SK-N-SH (cell line): ENCODE data around the gene ABCA6.

Experiments
- GATA2 ChIP-seq: sonication (generic); formaldehyde crosslinking; IDR thresholded peaks from 2 replicates; pipeline ENCODE4 v1.5.0; 2020; ENCODE audit warnings: mild to moderate bottlenecking, missing genetic modification reagents
- MXI1 ChIP-seq: IDR thresholded peaks from 2 replicates; pipeline ENCODE4 v1.6.1; 2012; ENCODE audit warnings: mild to moderate bottlenecking, low read depth, low read length, improper control_type of control experiment
- POLR2AphosphoS5 ChIP-seq: IDR thresholded peaks from 2 replicates; pipeline ENCODE4 v1.6.1; 2012; ENCODE audit warnings: low read depth, low read length
- SIN3A ChIP-seq: IDR thresholded peaks from 2 replicates; pipeline ENCODE4 v1.6.1; 2012; ENCODE audit warnings: low read depth, mild to moderate bottlenecking, low read length, moderate library complexity, borderline replicate concordance
- TF ChIP-seq, protein P1 (sequence below): fragments of 200-600 bp; sonication (generic); IDR thresholded peaks from 2 replicates; pipeline ENCODE4 v1.6.1; 2017; ENCODE audit warnings: antibody characterized with exemption, mild to moderate bottlenecking, moderate library complexity
- TF ChIP-seq, protein P2 (sequence below): IDR thresholded peaks from 2 replicates; pipeline ENCODE4 v1.4.0; 2012; ENCODE audit warnings: low read depth

DNA sequence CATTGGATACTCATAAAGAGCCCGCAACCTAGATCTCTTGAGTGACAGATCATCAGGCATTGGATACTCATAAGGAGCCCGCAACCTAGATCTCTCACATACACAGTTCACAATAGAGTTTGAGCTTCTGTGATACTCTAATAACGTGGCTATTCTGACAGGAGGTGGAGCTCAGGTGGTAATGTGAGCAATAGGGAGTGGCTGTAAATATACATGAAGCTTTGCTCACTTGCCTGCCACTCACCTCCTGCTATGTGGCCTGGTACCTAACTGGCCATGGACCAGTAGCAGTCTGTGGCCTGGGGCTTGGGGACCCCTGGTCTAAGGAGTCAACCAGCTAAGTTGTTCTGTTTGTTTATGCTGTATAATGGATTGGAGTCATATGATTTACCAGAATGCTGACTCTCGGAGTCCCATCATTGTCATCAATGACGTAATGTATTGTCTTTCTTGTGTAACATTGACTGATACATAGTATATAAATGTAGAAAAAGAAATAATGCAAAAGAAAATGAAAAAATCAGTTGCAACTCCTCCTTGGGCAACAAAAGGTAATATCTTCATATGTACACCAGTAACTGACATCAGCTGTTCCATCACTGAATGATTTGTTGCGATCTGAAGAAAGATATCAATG lies 98.5 kb downstream of the ABCA6 start:
- TF ChIP-seq POLR2AphosphoS5 (no peak), GATA2 (no peak), MXI1 (no peak), SIN3A (no peak)
- TF ChIP-seq, protein P1, sequence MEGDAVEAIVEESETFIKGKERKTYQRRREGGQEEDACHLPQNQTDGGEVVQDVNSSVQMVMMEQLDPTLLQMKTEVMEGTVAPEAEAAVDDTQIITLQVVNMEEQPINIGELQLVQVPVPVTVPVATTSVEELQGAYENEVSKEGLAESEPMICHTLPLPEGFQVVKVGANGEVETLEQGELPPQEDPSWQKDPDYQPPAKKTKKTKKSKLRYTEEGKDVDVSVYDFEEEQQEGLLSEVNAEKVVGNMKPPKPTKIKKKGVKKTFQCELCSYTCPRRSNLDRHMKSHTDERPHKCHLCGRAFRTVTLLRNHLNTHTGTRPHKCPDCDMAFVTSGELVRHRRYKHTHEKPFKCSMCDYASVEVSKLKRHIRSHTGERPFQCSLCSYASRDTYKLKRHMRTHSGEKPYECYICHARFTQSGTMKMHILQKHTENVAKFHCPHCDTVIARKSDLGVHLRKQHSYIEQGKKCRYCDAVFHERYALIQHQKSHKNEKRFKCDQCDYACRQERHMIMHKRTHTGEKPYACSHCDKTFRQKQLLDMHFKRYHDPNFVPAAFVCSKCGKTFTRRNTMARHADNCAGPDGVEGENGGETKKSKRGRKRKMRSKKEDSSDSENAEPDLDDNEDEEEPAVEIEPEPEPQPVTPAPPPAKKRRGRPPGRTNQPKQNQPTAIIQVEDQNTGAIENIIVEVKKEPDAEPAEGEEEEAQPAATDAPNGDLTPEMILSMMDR: no peak
- TF ChIP-seq, protein P2, sequence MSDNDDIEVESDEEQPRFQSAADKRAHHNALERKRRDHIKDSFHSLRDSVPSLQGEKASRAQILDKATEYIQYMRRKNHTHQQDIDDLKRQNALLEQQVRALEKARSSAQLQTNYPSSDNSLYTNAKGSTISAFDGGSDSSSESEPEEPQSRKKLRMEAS: no peak
